ENCODE measurements around the gene L3MBTL2. TPM values are rescaled to one million over a fixed set of nuclear protein-coding genes. Genes with fewer than 3 reads are reported as not detected.

Gene L3MBTL2
- total and polyA plus RNA-seq, 4 donors: 8.7 to 17.4 (median 12.3) TPM

DNA sequence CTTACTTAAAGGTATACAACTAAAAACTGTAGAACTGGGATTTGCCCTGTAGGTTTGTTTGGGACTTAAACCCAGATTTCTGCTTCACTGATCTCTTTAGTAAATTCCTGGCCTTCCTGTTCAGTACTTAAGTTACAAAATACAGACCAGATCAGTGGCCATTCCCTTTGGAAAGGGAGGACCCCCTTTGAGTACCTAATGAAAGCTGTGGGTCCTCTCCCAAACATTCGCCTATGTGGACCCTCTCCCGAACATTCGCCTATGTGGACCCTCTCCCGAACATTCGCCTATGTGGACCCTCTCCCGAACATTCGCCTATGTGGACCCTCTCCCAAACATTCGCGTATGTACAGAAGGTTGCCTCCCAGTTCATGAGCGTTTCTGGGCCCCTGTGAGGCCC, 10.3 kb downstream of the L3MBTL2 start:
- DNase-seq (ENCODE audit: low spot score): no peak
- peaks cover 3 to 14% (median 13%) of the 10 kb centered on the region in 4 donors for H3K36me3 ChIP-seq (ENCODE audit: control insufficient read depth in 4 of 4, insufficient read depth in 3 of 4, low read depth in 1 of 4, low read length in 3 of 4)
- H3K27me3 ChIP-seq (ENCODE audit: control insufficient read depth in 4 of 4, insufficient read depth in 4 of 4, low read length in 3 of 4): no peaks in the 10 kb centered on the region
- TF ChIP-seq, protein P1, sequence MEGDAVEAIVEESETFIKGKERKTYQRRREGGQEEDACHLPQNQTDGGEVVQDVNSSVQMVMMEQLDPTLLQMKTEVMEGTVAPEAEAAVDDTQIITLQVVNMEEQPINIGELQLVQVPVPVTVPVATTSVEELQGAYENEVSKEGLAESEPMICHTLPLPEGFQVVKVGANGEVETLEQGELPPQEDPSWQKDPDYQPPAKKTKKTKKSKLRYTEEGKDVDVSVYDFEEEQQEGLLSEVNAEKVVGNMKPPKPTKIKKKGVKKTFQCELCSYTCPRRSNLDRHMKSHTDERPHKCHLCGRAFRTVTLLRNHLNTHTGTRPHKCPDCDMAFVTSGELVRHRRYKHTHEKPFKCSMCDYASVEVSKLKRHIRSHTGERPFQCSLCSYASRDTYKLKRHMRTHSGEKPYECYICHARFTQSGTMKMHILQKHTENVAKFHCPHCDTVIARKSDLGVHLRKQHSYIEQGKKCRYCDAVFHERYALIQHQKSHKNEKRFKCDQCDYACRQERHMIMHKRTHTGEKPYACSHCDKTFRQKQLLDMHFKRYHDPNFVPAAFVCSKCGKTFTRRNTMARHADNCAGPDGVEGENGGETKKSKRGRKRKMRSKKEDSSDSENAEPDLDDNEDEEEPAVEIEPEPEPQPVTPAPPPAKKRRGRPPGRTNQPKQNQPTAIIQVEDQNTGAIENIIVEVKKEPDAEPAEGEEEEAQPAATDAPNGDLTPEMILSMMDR (IDR thresholded peaks at IDR 0.05; ENCODE audit: low read depth, low read length, missing input control): no peak
- no peak for TF ChIP-seq RXRA (IDR thresholded peaks at IDR 0.05)
- TF ChIP-seq FOXA2 (IDR thresholded peaks at IDR 0.05): no peak
- TF ChIP-seq, protein P2, sequence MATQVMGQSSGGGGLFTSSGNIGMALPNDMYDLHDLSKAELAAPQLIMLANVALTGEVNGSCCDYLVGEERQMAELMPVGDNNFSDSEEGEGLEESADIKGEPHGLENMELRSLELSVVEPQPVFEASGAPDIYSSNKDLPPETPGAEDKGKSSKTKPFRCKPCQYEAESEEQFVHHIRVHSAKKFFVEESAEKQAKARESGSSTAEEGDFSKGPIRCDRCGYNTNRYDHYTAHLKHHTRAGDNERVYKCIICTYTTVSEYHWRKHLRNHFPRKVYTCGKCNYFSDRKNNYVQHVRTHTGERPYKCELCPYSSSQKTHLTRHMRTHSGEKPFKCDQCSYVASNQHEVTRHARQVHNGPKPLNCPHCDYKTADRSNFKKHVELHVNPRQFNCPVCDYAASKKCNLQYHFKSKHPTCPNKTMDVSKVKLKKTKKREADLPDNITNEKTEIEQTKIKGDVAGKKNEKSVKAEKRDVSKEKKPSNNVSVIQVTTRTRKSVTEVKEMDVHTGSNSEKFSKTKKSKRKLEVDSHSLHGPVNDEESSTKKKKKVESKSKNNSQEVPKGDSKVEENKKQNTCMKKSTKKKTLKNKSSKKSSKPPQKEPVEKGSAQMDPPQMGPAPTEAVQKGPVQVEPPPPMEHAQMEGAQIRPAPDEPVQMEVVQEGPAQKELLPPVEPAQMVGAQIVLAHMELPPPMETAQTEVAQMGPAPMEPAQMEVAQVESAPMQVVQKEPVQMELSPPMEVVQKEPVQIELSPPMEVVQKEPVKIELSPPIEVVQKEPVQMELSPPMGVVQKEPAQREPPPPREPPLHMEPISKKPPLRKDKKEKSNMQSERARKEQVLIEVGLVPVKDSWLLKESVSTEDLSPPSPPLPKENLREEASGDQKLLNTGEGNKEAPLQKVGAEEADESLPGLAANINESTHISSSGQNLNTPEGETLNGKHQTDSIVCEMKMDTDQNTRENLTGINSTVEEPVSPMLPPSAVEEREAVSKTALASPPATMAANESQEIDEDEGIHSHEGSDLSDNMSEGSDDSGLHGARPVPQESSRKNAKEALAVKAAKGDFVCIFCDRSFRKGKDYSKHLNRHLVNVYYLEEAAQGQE (IDR thresholded peaks at IDR 0.05): no peak
- no peak for TF ChIP-seq YY1 (IDR thresholded peaks at IDR 0.05)
- TF ChIP-seq TAF1 (conservative IDR thresholded peaks at IDR 0.05): no peak
- TF ChIP-seq JUND (IDR thresholded peaks at IDR 0.05): no peak
- TF ChIP-seq NR2F2 (IDR thresholded peaks at IDR 0.05): no peak
- TF ChIP-seq RAD21 (IDR thresholded peaks at IDR 0.05): no peak
- no peak for TF ChIP-seq FOXA1 (IDR thresholded peaks at IDR 0.05)
- TF ChIP-seq EGR1 (IDR thresholded peaks at IDR 0.05; ENCODE audit: low read depth in 2 of 2): no peak
- TF ChIP-seq GABPA (IDR thresholded peaks at IDR 0.05 in 1 of 2, conservative IDR thresholded peaks at IDR 0.05 in 1 of 2): no peak
- no peak for TF ChIP-seq HNF4G (IDR thresholded peaks at IDR 0.05)
- TF ChIP-seq, protein P3, sequence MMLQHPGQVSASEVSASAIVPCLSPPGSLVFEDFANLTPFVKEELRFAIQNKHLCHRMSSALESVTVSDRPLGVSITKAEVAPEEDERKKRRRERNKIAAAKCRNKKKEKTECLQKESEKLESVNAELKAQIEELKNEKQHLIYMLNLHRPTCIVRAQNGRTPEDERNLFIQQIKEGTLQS (IDR thresholded peaks at IDR 0.05): no peak
- TF ChIP-seq, protein P4, sequence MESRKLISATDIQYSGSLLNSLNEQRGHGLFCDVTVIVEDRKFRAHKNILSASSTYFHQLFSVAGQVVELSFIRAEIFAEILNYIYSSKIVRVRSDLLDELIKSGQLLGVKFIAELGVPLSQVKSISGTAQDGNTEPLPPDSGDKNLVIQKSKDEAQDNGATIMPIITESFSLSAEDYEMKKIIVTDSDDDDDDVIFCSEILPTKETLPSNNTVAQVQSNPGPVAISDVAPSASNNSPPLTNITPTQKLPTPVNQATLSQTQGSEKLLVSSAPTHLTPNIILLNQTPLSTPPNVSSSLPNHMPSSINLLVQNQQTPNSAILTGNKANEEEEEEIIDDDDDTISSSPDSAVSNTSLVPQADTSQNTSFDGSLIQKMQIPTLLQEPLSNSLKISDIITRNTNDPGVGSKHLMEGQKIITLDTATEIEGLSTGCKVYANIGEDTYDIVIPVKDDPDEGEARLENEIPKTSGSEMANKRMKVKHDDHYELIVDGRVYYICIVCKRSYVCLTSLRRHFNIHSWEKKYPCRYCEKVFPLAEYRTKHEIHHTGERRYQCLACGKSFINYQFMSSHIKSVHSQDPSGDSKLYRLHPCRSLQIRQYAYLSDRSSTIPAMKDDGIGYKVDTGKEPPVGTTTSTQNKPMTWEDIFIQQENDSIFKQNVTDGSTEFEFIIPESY (IDR thresholded peaks at IDR 0.05): no peak
- H3K9ac ChIP-seq (ENCODE audit: low read depth in 1 of 2, low read length in 2 of 2): no peak overlapping the region
- no peak overlapping the region for H3K4me3 ChIP-seq (ENCODE audit: low read depth in 1 of 3, low read length in 3 of 3)
- H3K4me1 ChIP-seq (ENCODE audit: control insufficient read depth in 4 of 4, insufficient read depth in 4 of 4, low read length in 3 of 4): peaks cover 0 to 11% (median 0%) of the 10 kb centered on the region in 4 donors
- WGBS: 97% methylated on average over 10 of the region's 10 CpGs
- H3K27ac ChIP-seq (ENCODE audit: low read depth in 1 of 2, low read length in 2 of 2): no peak overlapping the region
- H3K9me3 ChIP-seq (ENCODE audit: control insufficient read depth in 4 of 4, low read length in 3 of 4): no peaks in the 10 kb centered on the region

DNA sequence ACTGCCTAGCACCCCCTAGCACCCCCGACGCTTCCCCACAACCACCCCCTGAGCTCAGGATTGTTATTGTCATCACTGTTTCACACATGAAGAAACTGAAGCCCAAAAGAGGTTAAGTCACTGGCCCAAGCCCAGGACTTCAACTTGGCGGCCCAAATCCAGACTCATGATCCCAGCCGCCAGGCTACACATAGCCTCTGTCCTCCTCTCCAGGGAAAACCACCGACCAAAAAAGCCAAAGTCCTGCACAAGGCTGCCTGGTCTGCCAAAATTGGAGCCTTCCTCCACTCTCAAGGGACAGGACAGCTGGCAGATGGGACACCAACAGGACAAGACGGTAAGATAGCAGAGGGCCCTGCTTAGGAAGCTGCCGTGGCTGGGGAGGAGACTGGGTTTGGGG, 10.8 kb downstream of the L3MBTL2 start:
- H3K36me3 ChIP-seq (ENCODE audit: control insufficient read depth in 4 of 4, insufficient read depth in 3 of 4, low read depth in 1 of 4, low read length in 3 of 4): peaks cover 0 to 15% (median 13%) of the 10 kb centered on the region in 4 donors
- TF ChIP-seq NR2F2 (IDR thresholded peaks at IDR 0.05): no peak
- TF ChIP-seq HNF4A (conservative IDR thresholded peaks at IDR 0.05): no peak
- TF ChIP-seq, protein P3 (IDR thresholded peaks at IDR 0.05): no peak
- TF ChIP-seq, protein P5, sequence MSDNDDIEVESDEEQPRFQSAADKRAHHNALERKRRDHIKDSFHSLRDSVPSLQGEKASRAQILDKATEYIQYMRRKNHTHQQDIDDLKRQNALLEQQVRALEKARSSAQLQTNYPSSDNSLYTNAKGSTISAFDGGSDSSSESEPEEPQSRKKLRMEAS (IDR thresholded peaks at IDR 0.05): no peak
- no peak for TF ChIP-seq FOXA1 (IDR thresholded peaks at IDR 0.05)
- TF ChIP-seq, protein P4 (IDR thresholded peaks at IDR 0.05): no peak
- no peak for TF ChIP-seq TAF1 (conservative IDR thresholded peaks at IDR 0.05)
- TF ChIP-seq SP1 (IDR thresholded peaks at IDR 0.05): no peak
- TF ChIP-seq, protein P1 (IDR thresholded peaks at IDR 0.05; ENCODE audit: low read depth, low read length, missing input control): no peak
- no peak for TF ChIP-seq JUND (IDR thresholded peaks at IDR 0.05)
- no peak for TF ChIP-seq GABPA (IDR thresholded peaks at IDR 0.05 in 1 of 2, conservative IDR thresholded peaks at IDR 0.05 in 1 of 2)
- no peak for TF ChIP-seq RXRA (IDR thresholded peaks at IDR 0.05)
- no peak for TF ChIP-seq YY1 (IDR thresholded peaks at IDR 0.05)
- TF ChIP-seq HNF4G (IDR thresholded peaks at IDR 0.05): no peak
- TF ChIP-seq FOXA2 (IDR thresholded peaks at IDR 0.05): no peak

More for the DNA sequence above, 10.8 kb downstream of the L3MBTL2 start:
- DNase-seq (ENCODE audit: low spot score): no peak
- Histone ChIP-seq H3K4me3 (ENCODE audit: low read depth in 1 of 3, low read length in 3 of 3) (no peak overlapping the region), H3K27ac (ENCODE audit: low read depth in 1 of 2, low read length in 2 of 2) (no peak overlapping the region), H3K9ac (ENCODE audit: low read depth in 1 of 2, low read length in 2 of 2) (no peak overlapping the region), H3K9me3 (ENCODE audit: control insufficient read depth in 4 of 4, low read length in 3 of 4) (no peaks in the 10 kb centered on the region), H3K27me3 (ENCODE audit: control insufficient read depth in 4 of 4, insufficient read depth in 4 of 4, low read length in 3 of 4) (no peaks in the 10 kb centered on the region), H3K4me1 (ENCODE audit: control insufficient read depth in 4 of 4, insufficient read depth in 4 of 4, low read length in 3 of 4) (peaks cover 0 to 11% (median 0%) of the 10 kb centered on the region in 4 donors)
- WGBS: 90% methylated on average over 7 of the region's 7 CpGs
